GM12891 (cell line): Measurements from ENCODE around the gene ASIC1.
A peak's percentile ranks its signal among the peaks of the same experiment; 100 is the strongest.

Source experiments
- POLR2A ChIP-seq: IDR thresholded peaks from 2 replicates; pipeline ENCODE4 v1.6.1; 2011; ENCODE audit warnings: low read depth, low read length, control low read depth
- POLR2AphosphoS5 ChIP-seq: IDR thresholded peaks from 2 replicates; pipeline ENCODE4 v1.6.1; 2011; ENCODE audit warnings: low read depth, low read length, control low read depth
- POU2F2 ChIP-seq: IDR thresholded peaks from 2 replicates; pipeline ENCODE4 v1.6.1; 2011; ENCODE audit warnings: low read depth, mild to moderate bottlenecking, control low read depth, low read length, moderate library complexity
- SPI1 ChIP-seq: IDR thresholded peaks from 2 replicates; pipeline ENCODE4 v1.6.1; 2011; ENCODE audit warnings: low read depth, low read length, control low read depth
- TAF1 ChIP-seq: IDR thresholded peaks from 2 replicates; pipeline ENCODE4 v1.6.1; 2011; ENCODE audit warnings: low read depth, low read length, control low read depth

GRCh38 chr12:50025187-50026059 lies 32.0 kb upstream of the ASIC1 start, which contains the start of gene RACGAP1:
- TF ChIP-seq POLR2A (peak; percentile 80), SPI1 (no peak), POLR2AphosphoS5 (peak; percentile 62; the same call in 1 of the 2 replicates), TAF1 (peak; percentile 77; the same call in 1 of the 2 replicates), POU2F2 (peak; percentile 59; the same call in 1 of the 2 replicates)
